Measurements from ENCODE around the gene ABCG8. TPM values are rescaled to one million over a fixed set of nuclear protein-coding genes. Genes with fewer than 3 reads are reported as not detected.

ABCG8 gene
- total RNA-seq, 2 experiments from 2014 or later = not detected

DNA sequence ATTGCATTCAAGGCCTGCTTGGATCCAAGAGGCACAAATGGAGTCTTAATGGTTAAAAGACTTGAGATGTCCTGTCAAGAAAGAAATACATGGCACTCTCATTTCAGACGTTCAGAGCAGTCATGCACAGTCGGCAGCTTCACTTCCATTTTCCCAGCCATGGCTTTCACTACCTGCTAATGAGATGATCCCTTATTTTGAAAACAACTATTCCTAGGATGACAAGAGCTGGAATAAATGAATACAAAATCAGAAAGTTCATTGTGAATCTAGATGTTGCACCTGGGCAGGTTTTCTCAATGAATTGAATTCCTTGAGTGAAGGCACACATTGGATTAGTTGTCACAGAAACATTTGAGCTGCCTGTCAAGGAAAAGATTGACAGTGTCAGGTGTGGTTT is 25.8 kb upstream of the ABCG8 start:
- ATAC-seq (no peak), DNase-seq (no peak)
- H3K4me1 Mint-ChIP-seq = peaks cover 6% of the 10 kb centered on the region
- no peak overlapping the region for H3K27ac Mint-ChIP-seq
- no peak overlapping the region for H3K4me3 Mint-ChIP-seq
- H3K9me3 Mint-ChIP-seq (ENCODE audit: low read depth) = no peaks in the 10 kb centered on the region
- H3K27me3 Mint-ChIP-seq = no peaks in the 10 kb centered on the region
- H3K36me3 Mint-ChIP-seq = no peaks in the 10 kb centered on the region
- CTCF ChIA-PET = no interaction called here

DNA sequence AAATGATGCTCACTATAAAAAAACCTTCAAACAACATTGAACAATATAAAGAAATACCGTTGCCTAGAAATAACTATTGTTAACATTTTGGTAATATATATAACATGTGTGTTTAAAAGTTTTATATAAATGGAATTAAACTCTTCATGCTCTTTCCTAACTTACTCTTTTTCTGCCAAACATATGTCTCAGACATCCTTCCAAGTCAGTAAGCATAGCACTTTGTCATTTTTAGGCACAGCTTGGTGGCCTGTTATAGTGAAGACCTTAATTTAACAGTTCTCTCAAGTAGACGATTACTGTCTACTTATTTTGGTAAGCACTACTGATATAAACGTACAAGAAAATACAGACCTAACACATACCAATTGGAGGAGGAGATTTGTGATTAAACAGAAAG is 24.1 kb upstream of the ABCG8 start:
- CTCF ChIA-PET = no interaction called here
- peaks cover 11% of the 10 kb centered on the region for H3K4me1 Mint-ChIP-seq
- no peak for DNase-seq
- H3K36me3 Mint-ChIP-seq = no peaks in the 10 kb centered on the region
- no peaks in the 10 kb centered on the region for H3K27me3 Mint-ChIP-seq
- no peak overlapping the region for H3K4me3 Mint-ChIP-seq
- H3K27ac Mint-ChIP-seq = no peak overlapping the region
- ATAC-seq = no peak
- no peaks in the 10 kb centered on the region for H3K9me3 Mint-ChIP-seq (ENCODE audit: low read depth)

- H3K4me1 Mint-ChIP-seq = peaks cover 11% of the 10 kb centered on the region
- CTCF ChIA-PET = no interaction called here
- H3K27ac Mint-ChIP-seq = no peak overlapping the region
- ATAC-seq = peak; percentile 42
- H3K27me3 Mint-ChIP-seq = peaks cover 14% of the 10 kb centered on the region
- no peaks in the 10 kb centered on the region for H3K9me3 Mint-ChIP-seq (ENCODE audit: low read depth)
- no peak overlapping the region for H3K4me3 Mint-ChIP-seq
- H3K36me3 Mint-ChIP-seq = no peaks in the 10 kb centered on the region
- peak; percentile 50 for DNase-seq
Observed at GRCh38 chr2:43818761-43819160, 20.0 kb upstream of the ABCG8 start.

GRCh38 chr2:43819491-43820163 is 19.1 kb upstream of the ABCG8 start:
- H3K27ac Mint-ChIP-seq = no peak overlapping the region

DNA sequence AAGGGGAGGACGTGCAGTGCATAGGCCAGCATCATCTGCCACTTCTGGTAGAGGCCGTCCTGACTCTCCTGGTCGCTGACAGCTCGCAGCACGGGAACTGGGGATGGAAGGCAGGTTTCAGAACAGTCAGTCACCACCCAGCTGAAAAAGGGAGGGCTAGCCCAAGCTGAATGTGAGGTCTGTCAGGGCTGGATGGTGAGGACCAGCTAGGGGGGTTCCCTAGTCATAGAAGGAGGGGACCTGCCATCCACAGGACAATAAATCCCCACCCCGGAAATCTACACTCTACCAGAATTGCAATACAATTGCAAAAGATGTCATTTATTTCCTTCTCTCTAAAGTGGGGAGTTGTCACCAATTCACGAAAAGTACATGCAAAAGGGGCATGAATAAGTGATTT is 15.9 kb upstream of the ABCG8 start:
- no peak overlapping the region for H3K4me3 Mint-ChIP-seq
- no peak overlapping the region for H3K27ac Mint-ChIP-seq
- no peaks in the 10 kb centered on the region for H3K9me3 Mint-ChIP-seq (ENCODE audit: low read depth)
- no peak for ATAC-seq
- peaks cover 6% of the 10 kb centered on the region for H3K4me1 Mint-ChIP-seq
- peak; percentile 38 for DNase-seq
- CTCF ChIA-PET = no interaction called here
- no peaks in the 10 kb centered on the region for H3K36me3 Mint-ChIP-seq
- H3K27me3 Mint-ChIP-seq = peaks cover 23% of the 10 kb centered on the region

More at GRCh38 chr2:43819491-43820163, 19.1 kb upstream of the ABCG8 start:
- no peaks in the 10 kb centered on the region for H3K9me3 Mint-ChIP-seq (ENCODE audit: low read depth)
- CTCF ChIA-PET = no interaction called here
- no peak overlapping the region for H3K4me3 Mint-ChIP-seq
- H3K27me3 Mint-ChIP-seq = peaks cover 18% of the 10 kb centered on the region
- no peak for ATAC-seq
- DNase-seq = no peak
- peaks cover 11% of the 10 kb centered on the region for H3K4me1 Mint-ChIP-seq
- H3K36me3 Mint-ChIP-seq = no peaks in the 10 kb centered on the region

DNA sequence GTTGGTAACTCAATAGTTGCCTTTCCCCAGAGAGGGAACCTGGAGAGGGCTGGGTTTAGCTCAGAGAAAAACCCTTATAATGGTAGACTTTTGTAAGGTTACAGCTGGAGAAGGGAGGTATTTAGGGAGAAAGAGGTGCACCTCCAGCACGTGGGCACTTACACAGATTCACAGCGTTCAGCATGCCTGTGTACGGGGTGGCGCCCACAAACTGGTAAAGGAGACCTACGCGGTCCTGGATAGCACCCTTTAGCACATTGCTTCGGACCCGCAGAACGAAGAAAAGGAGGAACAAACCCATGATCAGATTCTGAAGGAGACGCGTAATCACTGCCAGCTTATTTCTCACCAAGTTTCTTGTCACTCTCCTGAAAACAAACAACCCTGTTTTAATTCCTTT is 15.0 kb upstream of the ABCG8 start:
- CTCF ChIA-PET = no interaction called here
- H3K36me3 Mint-ChIP-seq = no peaks in the 10 kb centered on the region

DNA sequence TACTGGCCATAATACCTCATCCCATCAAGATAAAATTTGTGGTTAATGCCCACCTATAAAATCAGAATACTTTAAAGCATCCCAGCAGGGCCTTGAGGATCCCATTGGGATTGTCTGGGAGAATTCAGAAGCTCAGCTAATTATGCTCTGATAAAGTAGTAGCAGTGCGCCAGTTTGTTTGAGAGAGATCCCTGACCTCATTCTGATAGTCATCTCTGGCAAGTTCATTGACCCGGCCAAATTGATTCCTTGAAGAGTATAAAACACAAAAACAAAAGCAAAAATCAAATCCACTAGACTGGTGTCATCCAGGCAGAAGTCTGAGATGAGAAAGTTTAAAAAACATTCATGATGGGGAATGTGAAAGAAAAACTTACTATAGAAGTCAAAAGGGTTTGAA is 14.3 kb upstream of the ABCG8 start:
- peaks cover 26% of the 10 kb centered on the region for H3K27me3 Mint-ChIP-seq
- no peaks in the 10 kb centered on the region for H3K9me3 Mint-ChIP-seq (ENCODE audit: low read depth)
- ATAC-seq (no peak), DNase-seq (peak; percentile 1)
- no peaks in the 10 kb centered on the region for H3K36me3 Mint-ChIP-seq
- no peak overlapping the region for H3K4me3 Mint-ChIP-seq
- no peak overlapping the region for H3K27ac Mint-ChIP-seq
- H3K4me1 Mint-ChIP-seq = no peaks in the 10 kb centered on the region
- CTCF ChIA-PET = no interaction called here

More for the DNA sequence above, 15.0 kb upstream of the ABCG8 start:
- Mint-ChIP-seq H3K4me3 (no peak overlapping the region), H3K4me1 (peaks cover under 1% of the 10 kb centered on the region), H3K27me3 (peaks cover 23% of the 10 kb centered on the region), H3K27ac (no peak overlapping the region), H3K9me3 (ENCODE audit: low read depth) (no peaks in the 10 kb centered on the region)
- ATAC-seq (no peak), DNase-seq (peak; percentile 31)

DNA sequence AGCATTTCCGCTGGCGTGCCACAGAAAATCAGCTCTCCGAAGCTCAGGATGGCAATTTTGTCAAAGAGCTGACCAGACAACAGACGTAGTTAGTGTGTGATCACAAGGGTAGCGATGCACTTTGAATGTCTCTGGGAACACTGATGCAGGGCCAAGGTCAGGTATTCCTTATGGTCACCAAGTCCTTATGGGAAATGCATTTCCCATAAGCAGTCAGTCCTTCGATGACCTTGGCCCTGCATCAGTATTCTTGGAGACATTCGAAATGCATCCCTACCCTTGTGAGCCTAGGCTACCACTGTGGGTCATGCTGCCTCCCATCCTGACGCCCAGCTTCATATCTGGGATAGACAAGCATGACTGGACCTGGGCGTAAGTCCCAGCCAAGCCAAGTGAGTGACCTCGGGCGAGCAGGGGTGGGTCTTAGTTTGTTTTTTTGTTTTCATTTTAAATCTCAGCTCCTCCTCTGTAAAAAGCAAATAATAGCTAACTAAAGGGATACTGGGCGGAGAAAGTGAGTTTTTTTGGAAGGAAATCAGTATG is 13.7 kb upstream of the ABCG8 start:
- CTCF ChIA-PET = no interaction called here
- no peaks in the 10 kb centered on the region for H3K36me3 Mint-ChIP-seq
- H3K27me3 Mint-ChIP-seq = peaks cover 31% of the 10 kb centered on the region
- H3K4me1 Mint-ChIP-seq = no peaks in the 10 kb centered on the region
- no peak for ATAC-seq
- no peak overlapping the region for H3K4me3 Mint-ChIP-seq
- DNase-seq = peak; percentile 16
- H3K27ac Mint-ChIP-seq = no peak overlapping the region
- H3K9me3 Mint-ChIP-seq (ENCODE audit: low read depth) = no peaks in the 10 kb centered on the region

GRCh38 chr2:43825841-43826240 is 12.9 kb upstream of the ABCG8 start:
- CTCF ChIA-PET = no interaction called here
- Mint-ChIP-seq H3K36me3 (no peaks in the 10 kb centered on the region), H3K4me3 (no peak overlapping the region), H3K4me1 (no peaks in the 10 kb centered on the region), H3K9me3 (ENCODE audit: low read depth) (no peaks in the 10 kb centered on the region), H3K27me3 (peaks cover 39% of the 10 kb centered on the region), H3K27ac (no peak overlapping the region)
- peak; percentile 3 for DNase-seq
- no peak for ATAC-seq

DNA sequence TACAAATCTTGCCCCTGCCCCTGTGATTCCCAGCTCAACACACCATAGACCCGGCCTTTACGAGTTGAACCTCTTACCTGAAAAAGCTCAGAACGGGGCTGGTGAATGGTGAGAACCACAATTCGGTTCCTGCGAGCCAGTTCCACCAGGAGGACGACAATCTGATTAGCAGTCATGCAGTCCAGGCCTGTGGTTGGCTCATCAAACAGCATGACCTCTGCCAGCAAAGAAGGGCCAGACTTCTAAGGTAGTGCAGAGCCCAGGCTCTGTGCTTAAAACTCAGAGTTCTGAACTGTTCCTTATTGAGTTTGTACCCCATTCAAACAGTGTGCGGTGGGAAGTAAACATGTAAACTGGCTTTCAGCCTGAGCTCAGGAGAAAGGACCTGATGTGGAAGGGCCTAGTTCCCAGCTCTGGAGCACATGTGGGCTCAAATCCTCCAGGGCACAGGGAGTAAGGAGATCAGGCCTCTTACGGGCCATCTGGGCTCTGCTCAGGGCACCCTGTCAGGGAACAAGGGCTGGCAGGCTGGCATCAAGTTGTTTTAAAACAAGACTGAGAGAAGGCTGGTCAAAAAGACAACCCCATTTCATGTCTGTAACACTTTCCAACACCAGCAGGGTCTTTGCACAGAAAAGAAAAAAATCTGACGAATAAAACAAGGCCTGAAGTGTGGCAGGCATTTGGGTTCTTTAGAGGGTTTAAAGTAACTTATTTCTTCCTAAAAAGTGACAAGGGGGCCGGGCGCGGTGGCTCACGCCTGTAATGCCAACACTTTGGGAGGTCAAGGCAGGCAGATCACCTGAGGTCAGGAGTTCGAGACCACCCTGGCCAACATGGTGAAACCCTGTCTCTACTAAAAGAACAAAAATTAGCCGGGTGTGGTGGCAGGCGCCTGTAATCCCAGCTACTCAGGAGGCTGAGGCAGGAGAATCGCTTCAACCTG is 12.2 kb upstream of the ABCG8 start:
- CTCF ChIA-PET = no interaction called here
- Mint-ChIP-seq H3K27me3 (peaks cover 36% of the 10 kb centered on the region), H3K27ac (no peak overlapping the region), H3K4me3 (no peak overlapping the region), H3K4me1 (no peaks in the 10 kb centered on the region), H3K9me3 (ENCODE audit: low read depth) (no peaks in the 10 kb centered on the region), H3K36me3 (no peaks in the 10 kb centered on the region)
- ATAC-seq (no peak), DNase-seq (peak; percentile 37)

DNA sequence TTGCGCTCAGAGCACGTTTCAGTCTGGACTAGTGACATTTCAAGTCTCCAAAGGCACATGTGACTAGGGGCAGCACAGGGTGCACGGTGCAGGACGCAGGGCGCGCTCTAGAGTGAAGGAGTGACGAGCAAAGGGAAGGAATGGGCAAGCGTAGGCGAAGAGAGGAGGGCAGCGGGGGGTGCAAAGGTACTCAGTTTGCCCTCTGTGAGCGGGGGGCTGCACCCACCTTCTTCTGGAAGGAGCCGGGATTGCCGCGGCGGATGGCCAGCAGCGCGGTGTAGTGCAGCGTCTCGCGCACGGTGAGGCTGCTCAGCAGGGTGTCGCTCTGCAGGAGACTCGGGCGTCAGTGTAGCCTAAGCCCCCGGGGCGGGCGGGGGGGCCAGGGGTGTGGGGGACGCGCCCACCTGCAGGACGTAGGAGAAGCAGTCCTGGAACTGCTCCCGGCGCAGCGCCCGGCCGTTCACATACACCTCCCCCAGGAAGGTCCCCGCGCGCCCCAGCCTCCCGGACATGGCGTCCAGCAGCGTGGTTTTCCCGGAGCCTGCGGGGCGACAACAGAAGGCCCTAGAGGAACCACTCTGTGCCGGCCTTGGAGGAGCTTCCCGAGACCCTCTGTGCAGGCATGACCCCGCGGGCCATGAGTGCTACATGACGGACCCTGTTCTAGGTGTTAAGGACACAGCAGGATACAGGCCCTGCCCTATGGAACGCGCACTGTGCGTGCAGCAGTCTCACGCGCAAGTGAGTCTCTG is 7.1 kb upstream of the ABCG8 start:
- H3K9me3 Mint-ChIP-seq (ENCODE audit: low read depth) = no peaks in the 10 kb centered on the region
- no peaks in the 10 kb centered on the region for H3K36me3 Mint-ChIP-seq
- ATAC-seq (no peak), DNase-seq (no peak)
- H3K4me3 Mint-ChIP-seq = no peak overlapping the region
- CTCF ChIA-PET = no interaction called here
- H3K27me3 Mint-ChIP-seq = peaks cover 47% of the 10 kb centered on the region
- H3K27ac Mint-ChIP-seq = no peak overlapping the region
- H3K4me1 Mint-ChIP-seq = no peaks in the 10 kb centered on the region

GRCh38 chr2:43832457-43832856 is 6.3 kb upstream of the ABCG8 start:
- Mint-ChIP-seq H3K9me3 (ENCODE audit: low read depth) (no peaks in the 10 kb centered on the region), H3K4me1 (no peaks in the 10 kb centered on the region), H3K4me3 (no peak overlapping the region), H3K36me3 (no peaks in the 10 kb centered on the region), H3K27ac (no peak overlapping the region), H3K27me3 (peaks cover 47% of the 10 kb centered on the region)
- DNase-seq = no peak
- CTCF ChIA-PET = no interaction called here
- no peak for ATAC-seq

GRCh38 chr2:43837033-43837432 is 1.7 kb upstream of the ABCG8 start:
- Mint-ChIP-seq H3K4me1 (no peaks in the 10 kb centered on the region), H3K27ac (no peak overlapping the region), H3K27me3 (peaks cover 25% of the 10 kb centered on the region), H3K9me3 (ENCODE audit: low read depth) (no peaks in the 10 kb centered on the region), H3K36me3 (no peaks in the 10 kb centered on the region), H3K4me3 (no peak overlapping the region)
- ATAC-seq (no peak), DNase-seq (peak; percentile 18)
- CTCF ChIA-PET = interaction anchor here (0.6 kb wide), 1 partner anchor 43 kb away, joined by 4 read pairs; no protein-coding TSS in a partner anchor
